Breast epithelium (tissue), 4 donors: ENCODE measurements around the gene ADORA2B. TPM values are rescaled to one million over a fixed set of nuclear protein-coding genes. Genes with fewer than 3 reads are reported as not detected.

ENCODE experiments used
- DNase-seq, 2 donors: peaks; one replicate each; pipeline ENCODE4 v3.0.0-alpha.2; 2019; ENCODE audit warnings: low spot score in 2 of 2
- H3K27ac ChIP-seq, 2 donors: fragments of 200-600 bp; sonication (generic) in 1 of 2; one replicate each; pipeline ENCODE4 v1.5.1; 2016 to 2019; ENCODE audit warnings: mild to moderate bottlenecking in 1 of 2
- H3K27me3 ChIP-seq, 2 donors: fragments of 200-600 bp; sonication (generic) in 1 of 2; one replicate each; pipeline versions ENCODE4 v1.5.1 to v1.6.0; 2017 to 2019; ENCODE audit warnings: control low read depth in 1 of 2, mild to moderate bottlenecking in 1 of 2
- H3K36me3 ChIP-seq: fragments of 200-600 bp; one replicate; pipeline ENCODE4 v1.5.1; 2019
- H3K4me1 ChIP-seq, 2 donors: fragments of 200-600 bp; sonication (generic); one replicate each; pipeline ENCODE4 v1.5.1; 2016 to 2019; ENCODE audit warnings: control low read depth in 1 of 2
- H3K4me3 ChIP-seq, 3 donors: fragments of 200-600 bp; sonication (generic); 1 replicate in 2 of 3; 2 replicates in 1 of 3; pipeline ENCODE4 v1.5.1; 2016 to 2019; ENCODE audit warnings: mild to moderate bottlenecking in 3 of 3, moderate library complexity in 2 of 3
- H3K9me3 ChIP-seq, 2 donors: fragments of 200-600 bp; sonication (generic) in 1 of 2; one replicate each; pipeline ENCODE4 v1.5.1; 2016 to 2019; ENCODE audit warnings: control low read depth in 1 of 2
- POLR2A ChIP-seq: fragments of 450-650 bp; IDR thresholded peaks from one replicate; pipeline ENCODE4 v1.6.1; 2016; ENCODE audit warnings: antibody characterized with exemption, mild to moderate bottlenecking, moderate library complexity
- POLR2AphosphoS5 ChIP-seq, 3 donors: sonication (generic); formaldehyde crosslinking; IDR thresholded peaks; one replicate each; pipeline ENCODE4 v1.6.1; 2017; ENCODE audit warnings: antibody characterized with exemption in 3 of 3
- intact Hi-C: fragments of 100-400 bp; cut with DNase I; formaldehyde crosslinking; loops from one replicate; pipeline ENCODE4 v1.15.1; 2023; ENCODE audit warnings: low total_unique reads
- total RNA-seq, 3 donors: library from RNA; depleted of rRNA; stranded (reverse); fragments of >200 nt; gene quantifications; one replicate each; pipeline ENCODE4 v1.1.0, GENCODE V29; 2016
- TF ChIP-seq, protein P1 (sequence below), 3 donors: fragments of 450-650 bp; IDR thresholded peaks; one replicate each; pipeline ENCODE4 v1.5.1; 2016 to 2017; ENCODE audit warnings: antibody characterized with exemption in 3 of 3, mild to moderate bottlenecking in 3 of 3, moderate library complexity in 3 of 3

Gene ADORA2B
- total RNA-seq, 3 donors from 2014 or later: 0.48 to 5.6 (median 4.9) TPM

DNA sequence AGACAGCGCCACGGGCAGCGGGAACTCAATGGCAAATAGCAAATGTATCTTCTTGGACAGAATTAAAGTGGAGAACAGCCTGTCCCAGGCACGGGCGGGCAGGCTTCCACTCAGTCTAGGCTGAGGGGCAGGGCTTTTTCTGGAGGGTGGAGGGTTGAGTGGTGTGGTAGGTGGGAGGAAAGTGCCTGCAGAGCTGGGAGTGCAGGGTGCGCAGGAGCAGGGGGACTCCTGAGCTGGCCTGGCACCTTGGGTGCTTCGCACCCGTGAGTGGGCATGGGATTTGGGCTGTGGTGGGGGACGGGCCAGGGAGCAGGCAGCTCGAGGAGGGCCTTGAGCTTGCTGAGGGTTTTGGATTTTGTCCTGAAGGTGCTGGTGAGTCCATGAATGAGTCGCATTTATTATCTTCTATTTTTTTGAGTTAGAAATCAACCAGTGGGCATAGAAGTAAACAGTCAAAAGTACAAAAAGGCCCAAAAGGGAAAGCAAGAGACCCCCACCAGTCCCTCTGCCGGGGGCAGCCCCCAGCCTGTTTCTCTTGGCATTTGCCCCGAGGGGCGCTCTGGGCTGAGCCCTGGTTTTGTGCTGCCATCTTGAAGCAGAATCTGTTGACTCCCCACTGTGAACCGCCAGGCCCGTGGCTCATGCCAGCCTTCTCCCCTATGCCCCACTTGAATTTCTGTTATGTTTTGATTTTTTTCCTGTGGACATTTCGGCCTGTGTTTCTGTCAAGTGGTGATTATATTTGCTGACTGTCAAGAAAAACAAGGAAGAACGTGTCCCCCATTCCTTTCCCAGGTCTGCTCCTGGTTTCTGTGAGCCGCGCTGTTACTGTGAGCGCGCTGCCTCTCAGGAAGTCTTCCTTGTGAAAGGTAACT lies 8.2 kb downstream of the ADORA2B start:
- Histone ChIP-seq H3K27me3 (no peaks in the 10 kb centered on the region), H3K4me3 (no peak overlapping the region), H3K4me1 (no peaks in the 10 kb centered on the region), H3K27ac (no peak overlapping the region), H3K9me3 (no peaks in the 10 kb centered on the region), H3K36me3 (no peaks in the 10 kb centered on the region)
- intact Hi-C loops: no loop called here
- TF ChIP-seq POLR2AphosphoS5 (IDR thresholded peaks at IDR 0.05) (no peak), POLR2A (no peak)
- TF ChIP-seq, protein P1, sequence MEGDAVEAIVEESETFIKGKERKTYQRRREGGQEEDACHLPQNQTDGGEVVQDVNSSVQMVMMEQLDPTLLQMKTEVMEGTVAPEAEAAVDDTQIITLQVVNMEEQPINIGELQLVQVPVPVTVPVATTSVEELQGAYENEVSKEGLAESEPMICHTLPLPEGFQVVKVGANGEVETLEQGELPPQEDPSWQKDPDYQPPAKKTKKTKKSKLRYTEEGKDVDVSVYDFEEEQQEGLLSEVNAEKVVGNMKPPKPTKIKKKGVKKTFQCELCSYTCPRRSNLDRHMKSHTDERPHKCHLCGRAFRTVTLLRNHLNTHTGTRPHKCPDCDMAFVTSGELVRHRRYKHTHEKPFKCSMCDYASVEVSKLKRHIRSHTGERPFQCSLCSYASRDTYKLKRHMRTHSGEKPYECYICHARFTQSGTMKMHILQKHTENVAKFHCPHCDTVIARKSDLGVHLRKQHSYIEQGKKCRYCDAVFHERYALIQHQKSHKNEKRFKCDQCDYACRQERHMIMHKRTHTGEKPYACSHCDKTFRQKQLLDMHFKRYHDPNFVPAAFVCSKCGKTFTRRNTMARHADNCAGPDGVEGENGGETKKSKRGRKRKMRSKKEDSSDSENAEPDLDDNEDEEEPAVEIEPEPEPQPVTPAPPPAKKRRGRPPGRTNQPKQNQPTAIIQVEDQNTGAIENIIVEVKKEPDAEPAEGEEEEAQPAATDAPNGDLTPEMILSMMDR (IDR thresholded peaks at IDR 0.05): no peak
- no peak for DNase-seq

DNA sequence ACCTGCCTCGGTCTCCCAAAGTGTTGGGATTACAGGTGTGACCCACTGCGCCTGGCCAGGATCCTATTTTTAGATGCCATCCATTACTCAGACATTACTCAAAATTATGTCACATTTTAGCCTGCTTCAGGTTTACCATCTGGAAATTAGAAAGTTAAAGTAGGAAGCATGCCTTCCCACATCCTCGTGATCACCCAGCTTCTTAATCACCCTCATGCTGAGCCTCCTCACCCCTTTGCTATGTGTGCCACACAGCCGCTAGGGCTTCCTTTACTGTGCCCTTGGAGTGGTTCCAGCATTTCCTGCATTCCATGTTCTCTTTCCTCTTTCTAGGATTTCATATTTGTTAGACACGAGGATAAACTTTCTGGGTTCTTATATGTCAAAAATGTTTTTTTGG lies 9.3 kb downstream of the ADORA2B start:
- no peak overlapping the region for H3K4me3 ChIP-seq
- intact Hi-C loops: no loop called here
- H3K27me3 ChIP-seq: no peaks in the 10 kb centered on the region
- H3K36me3 ChIP-seq: no peaks in the 10 kb centered on the region
- DNase-seq: no peak
- TF ChIP-seq POLR2AphosphoS5 (IDR thresholded peaks at IDR 0.05) (no peak), POLR2A (no peak)
- TF ChIP-seq, protein P1 (IDR thresholded peaks at IDR 0.05): no peak
- H3K27ac ChIP-seq: no peak overlapping the region
- H3K9me3 ChIP-seq: no peaks in the 10 kb centered on the region
- peaks cover 0 to 3% of the 10 kb centered on the region in 2 donors for H3K4me1 ChIP-seq

DNA sequence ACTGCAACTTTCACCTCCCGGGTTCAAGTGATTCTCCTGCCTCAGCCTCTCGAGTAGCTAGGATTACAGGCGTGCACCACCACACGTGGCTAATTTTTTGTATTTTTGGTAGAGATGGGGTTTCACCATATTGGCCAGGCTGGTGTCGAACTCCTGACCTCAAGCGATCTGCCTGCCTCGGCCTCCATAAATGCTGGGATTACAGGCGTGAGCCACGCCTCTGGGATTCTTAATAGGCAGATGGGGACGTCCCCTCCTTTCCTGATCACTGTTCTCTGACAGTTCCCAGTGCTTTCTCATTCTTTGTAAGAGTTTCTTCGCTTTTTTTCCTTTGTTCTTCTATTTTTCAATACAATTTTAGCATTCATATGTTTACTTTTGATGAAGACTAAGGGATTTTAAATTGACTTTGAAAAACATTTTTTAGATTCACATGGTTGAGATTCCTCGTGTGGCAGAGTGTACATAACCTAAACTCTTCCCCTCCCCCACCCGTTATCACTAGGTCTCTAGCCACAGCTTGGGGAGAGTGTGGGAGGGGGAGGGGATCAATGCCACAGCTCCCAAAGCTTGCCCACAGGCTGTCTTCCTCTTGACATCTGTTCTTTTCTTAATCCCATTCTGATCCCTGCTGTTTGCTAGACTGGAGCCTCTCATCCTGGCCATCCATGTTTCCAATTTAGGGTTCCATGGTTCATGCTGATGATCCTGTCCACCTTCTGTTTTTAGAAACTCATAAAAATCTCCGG lies 11.0 kb downstream of the ADORA2B start:
- no peak overlapping the region for H3K27ac ChIP-seq
- H3K9me3 ChIP-seq: no peaks in the 10 kb centered on the region
- H3K4me3 ChIP-seq: no peak overlapping the region
- no peaks in the 10 kb centered on the region for H3K36me3 ChIP-seq
- no peak for DNase-seq
- TF ChIP-seq POLR2AphosphoS5 (IDR thresholded peaks at IDR 0.05): no peak
- TF ChIP-seq, protein P1 (IDR thresholded peaks at IDR 0.05): no peak
- no peak for TF ChIP-seq POLR2A
- H3K27me3 ChIP-seq: no peaks in the 10 kb centered on the region
- intact Hi-C loops: no loop called here
- H3K4me1 ChIP-seq: peaks cover 0 to 3% of the 10 kb centered on the region in 2 donors

DNA sequence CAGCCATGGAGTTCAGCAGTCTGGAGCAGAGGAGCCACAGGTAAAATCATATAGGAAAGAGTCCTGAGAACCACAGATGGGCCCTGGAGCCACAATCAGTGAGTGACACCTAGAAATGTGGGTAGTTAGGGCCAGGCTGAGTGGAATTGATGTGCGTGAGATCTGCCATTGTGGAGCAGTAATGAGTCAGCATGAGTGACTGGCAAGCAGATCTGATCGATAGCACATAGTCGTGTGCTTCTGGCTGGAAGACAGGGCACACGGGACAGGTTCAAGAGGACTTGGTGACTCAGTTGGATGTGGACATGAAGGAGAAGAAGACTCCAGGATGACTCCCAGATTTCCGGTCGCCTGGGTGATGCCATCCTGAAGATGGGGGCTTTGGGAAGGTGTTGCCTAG lies 12.3 kb downstream of the ADORA2B start:
- TF ChIP-seq POLR2A (no peak), POLR2AphosphoS5 (IDR thresholded peaks at IDR 0.05) (no peak)
- TF ChIP-seq, protein P1 (IDR thresholded peaks at IDR 0.05): no peak
- Histone ChIP-seq H3K27me3 (no peaks in the 10 kb centered on the region), H3K4me3 (no peak overlapping the region), H3K36me3 (no peaks in the 10 kb centered on the region), H3K9me3 (no peaks in the 10 kb centered on the region), H3K4me1 (peaks cover 0 to 3% of the 10 kb centered on the region in 2 donors), H3K27ac (no peak overlapping the region)
- DNase-seq: no peak
- intact Hi-C loops: no loop called here
